ENCODE results near the gene CSNK2A1.
A peak's percentile ranks its signal among the peaks of the same experiment; 100 is the strongest.
"Not testable (repeated sequence)": the region's sequence is repeated elsewhere in the genome, so short reads cannot be mapped to it uniquely, and the experiment has no call there.

The CSNK2A1 gene

GRCh38 chr20:531608-532007 is 12.0 kb downstream of the CSNK2A1 start:
- no peak for ATAC-seq

DNA sequence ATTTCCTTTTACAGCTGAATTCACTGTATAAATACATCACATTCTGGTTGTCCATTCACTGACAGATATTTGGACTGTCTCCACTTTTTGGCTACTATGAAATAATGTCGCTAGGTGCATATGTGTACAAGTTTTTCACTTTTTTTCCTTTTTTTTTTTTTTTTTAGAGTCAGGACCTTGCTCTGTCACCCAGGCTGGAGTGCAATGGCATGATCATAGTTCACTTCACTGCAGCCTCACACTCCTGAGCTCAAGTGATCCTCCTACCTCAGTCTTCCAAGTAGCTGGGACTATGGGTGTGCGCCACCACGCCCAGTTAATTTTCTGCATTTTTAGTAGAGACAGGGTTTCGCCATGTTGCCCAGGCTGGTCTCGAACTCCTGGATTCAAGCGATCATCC is 13.3 kb downstream of the CSNK2A1 start:
- no peak for ATAC-seq

- ATAC-seq = peak; percentile 80 to 94
Observed at GRCh38 chr20:528923-529604, 14.5 kb downstream of the CSNK2A1 start.

- ATAC-seq = no peak
Observed at GRCh38 chr20:527571-527886, 16.1 kb downstream of the CSNK2A1 start.

GRCh38 chr20:521860-522259 is 21.7 kb downstream of the CSNK2A1 start:
- ATAC-seq = no peak

DNA sequence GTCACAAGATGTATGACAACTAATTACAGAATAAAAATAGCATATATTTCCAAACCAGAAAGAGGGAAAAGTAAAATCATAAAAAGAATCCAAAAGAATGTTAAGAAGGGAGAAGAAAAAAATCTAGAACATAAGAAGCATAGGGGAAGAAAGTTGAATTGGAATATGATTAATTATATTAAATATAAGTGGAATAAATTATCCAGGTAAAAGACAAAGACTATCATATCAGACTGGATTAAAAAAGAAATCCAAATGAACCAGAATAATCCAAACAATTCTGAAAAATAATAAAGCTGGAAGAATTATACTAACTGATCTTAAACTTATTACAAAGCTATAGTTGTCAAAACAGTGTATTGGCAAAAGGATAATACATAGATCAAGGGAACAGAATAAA is 23.6 kb downstream of the CSNK2A1 start:
- no peak for ATAC-seq

- no peak for ATAC-seq
Observed at GRCh38 chr20:517221-517620, 26.4 kb downstream of the CSNK2A1 start.

GRCh38 chr20:516799-517198 is 26.8 kb downstream of the CSNK2A1 start:
- no peak for ATAC-seq

GRCh38 chr20:515696-516095 is 27.9 kb downstream of the CSNK2A1 start:
- no peak for ATAC-seq

DNA sequence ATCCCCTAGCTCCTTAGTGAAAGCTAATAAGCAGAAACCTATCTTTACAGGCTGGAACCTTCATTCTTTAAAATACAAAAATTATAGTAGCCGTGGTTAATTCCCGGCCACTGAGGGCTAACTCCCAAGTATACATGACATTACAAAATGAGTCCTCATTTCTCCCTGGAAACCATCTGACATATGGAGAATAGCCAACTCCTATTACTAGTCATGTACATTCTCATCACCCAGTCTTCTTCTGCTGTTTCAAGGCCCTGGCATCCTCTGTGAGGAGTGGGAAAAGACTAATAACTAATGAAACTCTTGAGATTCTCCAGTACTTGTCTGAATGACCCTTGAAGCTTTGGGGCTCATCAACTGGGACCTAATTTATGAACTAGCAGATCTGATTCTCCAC is 30.2 kb downstream of the CSNK2A1 start:
- ATAC-seq = no peak

DNA sequence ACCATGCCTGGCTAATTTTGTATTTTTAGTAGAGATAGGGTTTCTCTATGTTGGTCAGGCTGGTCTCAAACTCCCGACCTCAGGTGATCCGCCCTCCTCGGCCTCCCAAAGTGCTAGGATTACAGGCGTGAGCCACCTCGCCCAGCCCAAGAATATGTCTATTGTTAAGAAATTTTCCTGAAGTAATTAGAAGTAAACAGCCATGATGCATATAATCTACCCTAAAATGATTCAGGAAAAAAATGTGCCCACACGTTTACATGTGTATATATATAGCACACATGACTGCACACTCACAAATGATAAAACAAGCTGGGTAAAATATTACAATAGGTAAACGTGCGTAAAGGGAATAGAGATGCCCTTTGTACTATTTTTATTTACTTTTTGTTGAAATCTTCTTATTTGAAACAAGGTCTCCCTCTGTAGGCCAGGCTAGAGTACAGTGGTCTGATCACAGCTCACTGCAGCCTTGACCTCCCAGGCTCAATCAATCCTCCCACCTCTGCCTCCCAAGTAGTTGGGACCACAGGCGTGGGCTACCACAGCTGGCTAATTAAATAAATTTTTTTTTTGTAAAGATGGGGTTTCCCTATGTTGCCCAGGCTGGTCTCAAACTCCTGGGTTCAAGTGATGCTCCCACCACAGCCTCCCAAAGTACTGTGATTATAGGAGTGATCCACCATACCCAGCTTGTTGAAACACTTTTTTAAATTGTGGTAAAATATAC is 33.1 kb downstream of the CSNK2A1 start:
- ATAC-seq = not testable (repeated sequence)

- not testable (repeated sequence) for ATAC-seq
Observed at GRCh38 chr20:508364-508787, 35.2 kb downstream of the CSNK2A1 start.

DNA sequence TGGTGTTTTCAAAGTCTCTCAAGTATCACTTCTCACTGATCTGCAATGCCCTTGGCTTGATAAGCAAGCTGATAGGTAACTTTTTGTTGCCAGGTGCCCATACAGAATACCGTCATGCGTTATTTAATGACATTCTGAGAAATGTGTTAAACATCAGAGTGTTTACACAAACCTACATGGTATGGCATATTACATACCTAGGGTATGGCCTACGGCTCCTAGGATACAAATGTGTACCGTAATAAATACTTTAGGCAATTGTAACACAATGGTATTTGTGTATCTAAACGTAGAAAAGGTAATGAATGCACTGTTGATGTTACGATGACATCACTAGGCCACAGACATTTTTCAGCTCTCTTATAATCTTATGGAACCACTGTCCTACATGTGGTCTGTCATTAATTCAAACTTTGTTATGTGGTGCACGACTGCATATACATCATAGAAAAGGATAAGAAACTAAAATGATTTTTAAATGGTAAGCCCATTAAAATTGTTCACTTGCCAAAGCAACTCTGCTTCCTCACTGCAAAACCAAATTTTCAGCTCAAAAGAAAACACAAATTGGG is 35.7 kb downstream of the CSNK2A1 start:
- no peak for ATAC-seq

DNA sequence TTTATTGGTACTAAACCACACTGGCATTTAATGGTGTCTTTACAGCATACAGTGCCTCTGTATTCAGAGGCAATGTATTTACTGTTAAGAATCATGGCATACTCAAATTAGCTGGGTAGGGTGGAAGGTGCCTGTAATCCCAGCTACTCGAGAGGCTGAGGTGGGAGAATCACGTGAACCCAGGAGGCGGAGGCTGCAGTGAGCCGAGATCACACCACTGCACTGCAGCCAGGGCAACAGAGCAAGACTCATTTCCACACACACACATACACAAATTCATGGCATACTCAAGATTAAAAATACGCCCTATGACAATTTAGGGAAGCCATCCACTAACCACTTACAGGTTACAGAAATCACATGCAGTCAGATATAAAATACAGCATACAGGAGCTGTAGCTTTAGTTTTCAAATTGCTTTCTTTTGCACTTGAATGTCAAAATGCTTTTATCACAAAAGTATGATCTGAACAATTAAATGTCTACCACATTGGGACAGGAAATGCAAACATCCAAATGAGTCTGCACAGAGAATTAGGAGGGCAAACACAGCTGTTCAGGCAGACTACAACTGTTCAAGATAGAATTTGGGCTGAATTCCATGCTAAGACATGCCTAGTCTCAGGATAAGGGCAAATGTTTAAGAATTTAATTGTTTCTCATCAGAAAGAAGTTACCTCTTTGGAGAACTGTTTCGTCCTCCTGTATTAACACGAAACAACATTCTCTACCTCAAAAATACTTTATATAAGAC is 36.4 kb downstream of the CSNK2A1 start:
- no peak for ATAC-seq

DNA sequence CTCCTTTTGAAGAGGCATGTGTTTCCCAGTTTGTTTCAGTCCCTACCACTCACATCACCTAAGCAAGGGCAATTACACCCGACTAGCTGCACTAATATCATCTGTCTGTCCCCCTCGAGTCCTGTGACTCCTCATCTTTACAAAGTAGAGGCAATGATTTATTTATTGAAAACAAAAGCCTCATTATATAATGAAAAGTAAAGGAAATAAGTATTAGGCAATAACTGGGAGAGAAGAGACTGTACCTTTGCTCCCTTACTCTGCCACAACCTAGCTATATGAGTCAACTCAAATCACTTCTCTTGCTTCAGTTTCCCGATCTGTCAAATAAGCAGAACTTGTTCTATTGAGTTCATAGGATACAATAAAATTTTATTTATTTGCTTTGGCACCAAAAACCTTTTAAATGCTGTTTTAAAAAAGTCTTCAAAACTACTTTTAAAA is 38.9 kb downstream of the CSNK2A1 start:
- ATAC-seq = no peak

- no peak for ATAC-seq
Observed at GRCh38 chr20:503048-503737, 40.4 kb downstream of the CSNK2A1 start.

- no peak for ATAC-seq
Observed at GRCh38 chr20:497979-498378, 45.6 kb downstream of the CSNK2A1 start.

GRCh38 chr20:496126-496696 is 47.4 kb downstream of the CSNK2A1 start:
- no peak for ATAC-seq

- ATAC-seq = no peak
Observed at GRCh38 chr20:492159-492558, 51.4 kb downstream of the CSNK2A1 start.

DNA sequence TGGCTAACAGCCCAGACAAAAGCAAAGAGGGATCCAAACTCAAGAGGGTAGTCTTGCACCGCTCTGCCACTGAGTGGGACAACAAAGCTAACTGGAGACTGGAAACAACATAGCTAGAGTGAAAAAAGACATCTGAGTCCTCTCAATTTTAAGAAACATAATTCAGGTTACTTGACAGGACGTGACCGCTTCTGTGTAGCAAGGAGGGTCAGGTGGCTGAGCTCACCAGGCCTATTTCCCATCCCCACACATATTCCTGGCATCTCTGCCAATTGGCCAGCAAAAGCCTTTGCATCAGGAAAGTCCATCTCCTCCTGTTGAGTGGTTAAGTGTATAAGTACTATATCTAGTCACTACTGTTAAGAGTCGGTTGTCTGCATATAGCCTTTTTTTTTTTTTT is 55.9 kb downstream of the CSNK2A1 start:
- no peak for ATAC-seq

DNA sequence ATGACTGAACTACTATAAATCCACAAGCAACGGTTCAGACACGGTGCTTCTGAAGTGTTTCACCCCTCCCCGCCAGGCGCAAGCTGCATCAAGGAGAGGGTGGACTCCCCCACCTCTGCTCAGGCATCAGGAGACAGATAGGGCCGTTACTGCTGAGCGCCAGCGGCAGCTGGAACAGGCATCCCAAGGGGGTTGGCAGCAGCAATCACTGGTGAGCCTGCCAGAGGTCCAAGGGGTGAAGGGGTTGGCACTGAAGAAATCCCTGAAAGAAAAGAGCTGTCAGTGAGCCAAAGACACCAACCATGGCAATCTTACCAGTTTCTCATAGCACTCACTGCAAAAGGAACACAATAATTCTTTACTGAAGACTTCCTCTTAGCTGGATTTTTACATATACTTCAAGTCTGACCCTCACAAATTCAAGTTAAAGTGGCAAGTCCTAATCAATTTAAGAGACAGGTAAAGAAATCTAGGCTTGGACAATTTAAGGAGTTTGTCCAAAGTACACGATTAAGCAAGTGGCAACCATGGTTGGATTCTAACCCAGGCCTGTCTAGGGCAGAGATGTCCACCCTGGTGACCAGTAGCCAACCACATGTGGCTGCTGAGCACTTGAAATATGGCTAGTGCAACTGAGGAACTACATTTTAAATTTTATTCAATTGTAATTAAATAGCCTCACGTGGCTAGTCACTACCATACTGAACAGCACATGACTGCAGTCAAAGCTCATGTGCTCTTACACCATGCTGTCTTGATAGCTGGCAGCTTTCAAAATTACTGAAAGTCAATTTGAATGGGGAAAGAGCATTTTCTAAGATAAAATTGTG is 59.6 kb downstream of the CSNK2A1 start:
- ATAC-seq = no peak

DNA sequence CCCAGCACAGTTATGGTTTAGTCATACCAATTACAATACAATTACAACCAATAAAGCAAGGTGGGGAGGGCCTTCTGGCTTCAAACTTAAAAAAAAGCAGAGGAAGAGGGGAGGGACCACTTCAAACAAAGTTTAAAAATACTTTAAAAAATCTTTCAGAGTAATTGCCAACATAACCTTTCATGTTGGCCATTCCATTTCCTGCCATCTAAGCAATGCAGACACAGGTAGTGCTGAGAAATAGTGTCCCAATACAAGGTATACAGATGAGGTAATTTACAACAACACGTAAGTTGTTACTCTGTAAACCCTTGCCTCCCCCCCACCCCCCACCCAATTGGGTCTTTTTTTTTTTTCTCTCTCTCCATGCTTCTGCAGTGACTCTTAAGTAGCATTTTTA is 62.4 kb downstream of the CSNK2A1 start:
- peak in 1 of 2 donors; percentile 33 for ATAC-seq
